A549 (cell line): ENCODE results near the gene CAB39. TPM values are rescaled to one million over a fixed set of nuclear protein-coding genes. Genes with fewer than 3 reads are reported as not detected.

Experiments used
- ATAC-seq, 2 experiments: fragments of 200-7000 bp in 1 of 2; fragments of >200 bp in 1 of 2; cut with Nextera tagmentation in 1 of 2; cut with Tn5 transposase in 1 of 2; 3 replicates each; pipeline versions ENCODE4 v1.8.0 to v1.9.1; 2018 to 2020; ENCODE audit warnings: mild to moderate bottlenecking in 1 of 2, moderate library complexity in 1 of 2
- CTCF ChIA-PET: fragments of 300-600 bp; sonication (Branson Sonifier 250); formaldehyde crosslinking; extraction: SDS; loops from one replicate; lab custom pipeline; 2021; ENCODE audit warnings: antibody characterized with exemption, inconsistent platforms; lab: Yijun Ruan, JAX
- POLR2A ChIA-PET: fragments of 350-600 bp; formaldehyde crosslinking; extraction: SDS; loops from one replicate; lab custom pipeline; 2021; ENCODE audit warnings: antibody characterized with exemption, inconsistent platforms; lab: Yijun Ruan, JAX
- DNase-seq, 2 experiments: peaks; one replicate each; pipeline versions ENCODE4 v3.0.0 to v3.0.0-alpha.2; 2011 to 2016; ENCODE audit warnings: low read depth in 1 of 2, low spot score in 1 of 2
- FAIRE-seq: peaks from 2 replicates; lab custom pipeline; 2011; peaks lifted over from hg19 to GRCh38; lab: Jason Lieb, UNC
- H3K27ac ChIP-seq, 2 experiments: fragments of >200 bp; sonication (Bioruptor Twin); formaldehyde crosslinking; 3 replicates each; pipeline ENCODE4 v1.5.1; 2016 to 2017
- H3K4me1 ChIP-seq: fragments of >200 bp; sonication (Bioruptor Twin); formaldehyde crosslinking; 3 replicates; pipeline ENCODE4 v1.6.1; 2016
- H3K4me2 ChIP-seq: fragments of >200 bp; sonication (Bioruptor Twin); formaldehyde crosslinking; 3 replicates; pipeline ENCODE4 v1.6.1; 2016
- H3K4me3 ChIP-seq: fragments of >200 bp; sonication (Bioruptor Twin); formaldehyde crosslinking; 3 replicates; pipeline ENCODE4 v1.5.1; 2016
- H3K9me3 ChIP-seq: fragments of >200 bp; sonication (Bioruptor Twin); formaldehyde crosslinking; 3 replicates; pipeline ENCODE4 v1.6.1; 2016
- BHLHE40 ChIP-seq: IDR thresholded peaks from 2 replicates; pipeline ENCODE4 v1.6.1; 2012; ENCODE audit warnings: low read depth, low read length, inconsistent platforms
- CBX8 ChIP-seq: fragments of 200-600 bp; sonication (generic); IDR thresholded peaks from 2 replicates; pipeline ENCODE4 v1.6.1; 2016
- CEBPB ChIP-seq, 2 experiments: fragments of >200 bp in 1 of 2; sonication (Bioruptor Twin) in 1 of 2; formaldehyde crosslinking in 1 of 2; IDR thresholded peaks; 2 replicates each; pipeline ENCODE4 v1.6.1; 2012 to 2016
- CHD2 ChIP-seq: fragments of 150-350 bp; IDR thresholded peaks from 2 replicates; pipeline ENCODE4 v1.6.1; 2014; ENCODE audit warnings: low read length; ENCODE audit not compliant: partially characterized antibody
- CHD4 ChIP-seq: fragments of 200-600 bp; sonication (generic); IDR thresholded peaks from 2 replicates; pipeline ENCODE4 v1.6.1; 2016; ENCODE audit warnings: antibody characterized with exemption, mild to moderate bottlenecking, borderline replicate concordance
- EHMT2 ChIP-seq: fragments of 200-600 bp; sonication (generic); IDR thresholded peaks from 2 replicates; pipeline ENCODE4 v1.6.1; 2016; ENCODE audit warnings: antibody characterized with exemption, low read depth, mild to moderate bottlenecking, moderate library complexity
- ESRRA ChIP-seq: fragments of 150-350 bp; IDR thresholded peaks from 2 replicates; pipeline ENCODE4 v1.6.1; 2014; ENCODE audit warnings: mild to moderate bottlenecking, low read length, borderline replicate concordance
- HDAC2 ChIP-seq: fragments of 200-600 bp; sonication (generic); IDR thresholded peaks from 2 replicates; pipeline ENCODE4 v1.6.1; 2016
- HEYL ChIP-seq: fragments of 250-450 bp; sonication (Bioruptor Pico); IDR thresholded peaks from 2 replicates; pipeline ENCODE4 v1.8.0; 2021; ENCODE audit warnings: mild to moderate bottlenecking, moderate library complexity
- JUNB ChIP-seq: fragments of >200 bp; sonication (Bioruptor Twin); formaldehyde crosslinking; IDR thresholded peaks from 2 replicates; pipeline ENCODE4 v1.6.1; 2016
- MAFK ChIP-seq: fragments of 450-650 bp; IDR thresholded peaks from 2 replicates; pipeline ENCODE4 v1.6.1; 2014; ENCODE audit not compliant: partially characterized antibody
- MAZ ChIP-seq: fragments of 150-350 bp; IDR thresholded peaks from 2 replicates; pipeline ENCODE4 v1.6.1; 2014; ENCODE audit warnings: antibody characterized with exemption, low read depth, low read length, borderline replicate concordance
- PHF8 ChIP-seq: fragments of 200-600 bp; sonication (generic); IDR thresholded peaks from 2 replicates; pipeline ENCODE4 v1.6.1; 2016; ENCODE audit warnings: low read depth, mild to moderate bottlenecking, antibody characterized with exemption, moderate library complexity, borderline replicate concordance
- POLR2AphosphoS2 ChIP-seq: conservative IDR thresholded peaks from 2 replicates; pipeline ENCODE4 v1.6.1; 2012; ENCODE audit warnings: low read length, improper control_type of control experiment, inconsistent platforms
- RARB ChIP-seq: fragments of 250-450 bp; sonication (Bioruptor Pico); IDR thresholded peaks from 2 replicates; pipeline ENCODE4 v1.8.0; 2021; ENCODE audit warnings: mild to moderate bottlenecking, moderate library complexity
- RNF2 ChIP-seq: fragments of 200-600 bp; sonication (generic); IDR thresholded peaks from 2 replicates; pipeline ENCODE4 v1.6.1; 2016; ENCODE audit warnings: low read depth, mild to moderate bottlenecking, antibody characterized with exemption, moderate library complexity, borderline replicate concordance
- SMC3 ChIP-seq: fragments of >200 bp; sonication (Bioruptor Twin); formaldehyde crosslinking; IDR thresholded peaks from 3 replicates; pipeline ENCODE4 v1.6.1; 2018; ENCODE audit warnings: inconsistent platforms
- ZFP36 ChIP-seq: fragments of 450-650 bp; IDR thresholded peaks from 2 replicates; pipeline ENCODE4 v1.6.1; 2014; ENCODE audit warnings: borderline replicate concordance; ENCODE audit not compliant: partially characterized antibody
- ZNF302 ChIP-seq: fragments of 250-450 bp; sonication (Bioruptor Pico); IDR thresholded peaks from 2 replicates; pipeline ENCODE4 v1.9.0; 2021; ENCODE audit warnings: inconsistent platforms, mild to moderate bottlenecking, moderate library complexity
- WGBS: methylation state at CpG from one replicate; pipeline ENCODE4 v1.1.6; 2017; ENCODE audit errors: missing lambda C conversion rate; 5-methylcytosine and 5-hydroxymethylcytosine counted together
- polyA plus RNA-seq, 4 experiments: library from polyadenylated mRNA; depleted of rRNA in 3 of 4; stranded (reverse); fragments of >200 nt; fragmentation: RNase III in 1 of 4; extraction: RNeasy Plus Mini Kit Qiagen cat#74134 plus additional on column Dnase treatment in 1 of 4; gene quantifications; 2 replicates in 3 of 4; 3 replicates in 1 of 4; pipeline ENCODE4 v1.2.3, GENCODE V29; 2011 to 2017
- TF ChIP-seq, protein P1 (sequence below): fragments of 200-600 bp; sonication (generic); IDR thresholded peaks from 2 replicates; pipeline ENCODE4 v1.6.1; 2016; ENCODE audit warnings: antibody characterized with exemption, mild to moderate bottlenecking, moderate library complexity
- TF ChIP-seq, protein P2 (sequence below): fragments of 450-650 bp; IDR thresholded peaks from 2 replicates; pipeline ENCODE4 v1.6.1; 2014; ENCODE audit warnings: antibody characterized with exemption
- TF ChIP-seq, protein P3 (sequence below): fragments of >200 bp; sonication (Bioruptor Twin); formaldehyde crosslinking; IDR thresholded peaks from 3 replicates; pipeline ENCODE4 v1.5.1; 2016

CAB39 gene
- polyA plus RNA-seq, 2 of the 4 experiments (the other 2 are of a cell fraction): 28.4 to 54.2 TPM

DNA sequence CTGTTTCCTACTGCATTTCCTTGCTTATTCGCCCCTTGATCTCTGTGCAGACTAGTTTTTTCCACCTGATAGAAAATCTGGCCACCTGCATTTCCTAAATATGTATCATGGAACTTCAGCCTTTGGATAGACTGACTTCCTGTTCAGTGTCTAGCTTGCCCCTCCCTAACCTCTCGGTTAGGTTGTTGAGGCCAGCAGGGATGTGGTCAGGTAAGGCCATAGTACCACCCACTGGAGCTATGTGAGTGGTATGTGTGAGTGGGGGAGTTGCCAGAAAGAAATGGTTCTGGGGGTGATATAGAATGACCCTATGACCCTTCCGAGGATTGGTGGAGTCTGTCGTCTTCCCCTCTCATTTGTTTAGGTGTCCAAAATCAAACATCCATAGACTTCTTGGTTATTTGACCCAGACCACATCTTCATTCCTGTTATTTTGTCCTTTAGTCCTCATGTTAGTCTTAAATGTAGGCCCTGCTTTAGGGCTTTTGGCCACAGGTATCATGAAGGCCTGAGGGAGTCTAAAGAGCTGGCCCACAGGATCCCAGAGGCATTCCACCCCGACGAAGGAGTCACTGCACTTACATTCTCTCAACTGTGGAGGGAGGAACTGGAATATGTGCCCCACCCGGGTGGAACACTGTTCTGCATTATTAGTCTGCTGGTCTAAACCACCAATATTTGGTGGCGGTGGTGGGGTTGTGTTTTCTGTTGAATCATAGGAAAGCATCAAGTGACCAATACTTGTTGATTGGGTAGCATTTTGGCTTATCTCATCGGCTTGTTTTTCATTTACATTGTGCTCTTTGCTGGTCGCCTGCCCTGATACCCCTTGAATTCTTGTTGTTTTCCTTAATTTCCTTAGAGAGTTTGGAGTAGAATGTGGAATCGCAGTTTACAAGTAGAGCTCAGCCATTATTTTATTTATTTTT lies 21.9 kb downstream of the CAB39 start:
- H3K4me3 ChIP-seq: no peak overlapping the region
- H3K27ac ChIP-seq: no peak overlapping the region
- 95% methylated on average over 11 of the region's 11 CpGs for WGBS
- POLR2A ChIA-PET: no interaction called here
- no peak for FAIRE-seq
- CTCF ChIA-PET: no interaction called here
- H3K9me3 ChIP-seq: no peaks in the 10 kb centered on the region
- ATAC-seq: no peak
- no peak for DNase-seq
- TF ChIP-seq CHD2 (no peak), SMC3 (no peak), ESRRA (no peak), ZNF302 (CRISPR knock-in tag) (no peak), EHMT2 (no peak), POLR2AphosphoS2 (no peak), MAFK (no peak), HEYL (CRISPR knock-in tag) (no peak), MAZ (no peak)
- no peak overlapping the region for H3K4me2 ChIP-seq
- H3K4me1 ChIP-seq: peaks cover 23% of the 10 kb centered on the region

DNA sequence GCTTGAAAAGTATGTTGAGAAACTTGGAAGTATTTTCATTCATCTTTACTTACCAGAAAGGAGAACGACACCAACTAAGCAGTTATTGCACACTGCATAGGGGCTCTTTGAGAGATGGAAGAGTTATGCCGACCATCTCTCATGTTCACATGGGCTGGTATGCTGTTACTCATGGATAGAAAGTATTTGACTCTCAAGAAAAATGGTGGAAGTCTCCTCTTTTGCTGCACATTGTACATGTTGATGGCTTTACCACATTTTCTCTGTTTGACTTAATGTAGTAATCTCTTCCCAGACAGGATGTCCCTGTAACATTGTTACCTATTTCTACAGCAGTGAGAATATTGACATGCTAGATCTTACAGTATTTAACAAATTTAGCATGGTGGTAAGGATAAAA lies 23.2 kb downstream of the CAB39 start:
- Histone ChIP-seq H3K4me1 (peaks cover 24% of the 10 kb centered on the region), H3K9me3 (no peaks in the 10 kb centered on the region), H3K4me2 (no peak overlapping the region)
- WGBS: 83% methylated on average over 2 of the region's 2 CpGs
- TF ChIP-seq BHLHE40: no peak
- TF ChIP-seq, protein P1, sequence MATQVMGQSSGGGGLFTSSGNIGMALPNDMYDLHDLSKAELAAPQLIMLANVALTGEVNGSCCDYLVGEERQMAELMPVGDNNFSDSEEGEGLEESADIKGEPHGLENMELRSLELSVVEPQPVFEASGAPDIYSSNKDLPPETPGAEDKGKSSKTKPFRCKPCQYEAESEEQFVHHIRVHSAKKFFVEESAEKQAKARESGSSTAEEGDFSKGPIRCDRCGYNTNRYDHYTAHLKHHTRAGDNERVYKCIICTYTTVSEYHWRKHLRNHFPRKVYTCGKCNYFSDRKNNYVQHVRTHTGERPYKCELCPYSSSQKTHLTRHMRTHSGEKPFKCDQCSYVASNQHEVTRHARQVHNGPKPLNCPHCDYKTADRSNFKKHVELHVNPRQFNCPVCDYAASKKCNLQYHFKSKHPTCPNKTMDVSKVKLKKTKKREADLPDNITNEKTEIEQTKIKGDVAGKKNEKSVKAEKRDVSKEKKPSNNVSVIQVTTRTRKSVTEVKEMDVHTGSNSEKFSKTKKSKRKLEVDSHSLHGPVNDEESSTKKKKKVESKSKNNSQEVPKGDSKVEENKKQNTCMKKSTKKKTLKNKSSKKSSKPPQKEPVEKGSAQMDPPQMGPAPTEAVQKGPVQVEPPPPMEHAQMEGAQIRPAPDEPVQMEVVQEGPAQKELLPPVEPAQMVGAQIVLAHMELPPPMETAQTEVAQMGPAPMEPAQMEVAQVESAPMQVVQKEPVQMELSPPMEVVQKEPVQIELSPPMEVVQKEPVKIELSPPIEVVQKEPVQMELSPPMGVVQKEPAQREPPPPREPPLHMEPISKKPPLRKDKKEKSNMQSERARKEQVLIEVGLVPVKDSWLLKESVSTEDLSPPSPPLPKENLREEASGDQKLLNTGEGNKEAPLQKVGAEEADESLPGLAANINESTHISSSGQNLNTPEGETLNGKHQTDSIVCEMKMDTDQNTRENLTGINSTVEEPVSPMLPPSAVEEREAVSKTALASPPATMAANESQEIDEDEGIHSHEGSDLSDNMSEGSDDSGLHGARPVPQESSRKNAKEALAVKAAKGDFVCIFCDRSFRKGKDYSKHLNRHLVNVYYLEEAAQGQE: no peak
- TF ChIP-seq RARB (CRISPR knock-in tag): no peak
- TF ChIP-seq, protein P2, sequence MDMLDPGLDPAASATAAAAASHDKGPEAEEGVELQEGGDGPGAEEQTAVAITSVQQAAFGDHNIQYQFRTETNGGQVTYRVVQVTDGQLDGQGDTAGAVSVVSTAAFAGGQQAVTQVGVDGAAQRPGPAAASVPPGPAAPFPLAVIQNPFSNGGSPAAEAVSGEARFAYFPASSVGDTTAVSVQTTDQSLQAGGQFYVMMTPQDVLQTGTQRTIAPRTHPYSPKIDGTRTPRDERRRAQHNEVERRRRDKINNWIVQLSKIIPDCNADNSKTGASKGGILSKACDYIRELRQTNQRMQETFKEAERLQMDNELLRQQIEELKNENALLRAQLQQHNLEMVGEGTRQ: no peak
- TF ChIP-seq RNF2: no peak
- no peak for TF ChIP-seq ZFP36
- TF ChIP-seq MAFK: no peak
- TF ChIP-seq POLR2AphosphoS2: no peak
- no peak for TF ChIP-seq HDAC2
- no peak for TF ChIP-seq JUNB
- TF ChIP-seq MAZ: no peak
- no peak for TF ChIP-seq CHD4
- TF ChIP-seq, protein P3, sequence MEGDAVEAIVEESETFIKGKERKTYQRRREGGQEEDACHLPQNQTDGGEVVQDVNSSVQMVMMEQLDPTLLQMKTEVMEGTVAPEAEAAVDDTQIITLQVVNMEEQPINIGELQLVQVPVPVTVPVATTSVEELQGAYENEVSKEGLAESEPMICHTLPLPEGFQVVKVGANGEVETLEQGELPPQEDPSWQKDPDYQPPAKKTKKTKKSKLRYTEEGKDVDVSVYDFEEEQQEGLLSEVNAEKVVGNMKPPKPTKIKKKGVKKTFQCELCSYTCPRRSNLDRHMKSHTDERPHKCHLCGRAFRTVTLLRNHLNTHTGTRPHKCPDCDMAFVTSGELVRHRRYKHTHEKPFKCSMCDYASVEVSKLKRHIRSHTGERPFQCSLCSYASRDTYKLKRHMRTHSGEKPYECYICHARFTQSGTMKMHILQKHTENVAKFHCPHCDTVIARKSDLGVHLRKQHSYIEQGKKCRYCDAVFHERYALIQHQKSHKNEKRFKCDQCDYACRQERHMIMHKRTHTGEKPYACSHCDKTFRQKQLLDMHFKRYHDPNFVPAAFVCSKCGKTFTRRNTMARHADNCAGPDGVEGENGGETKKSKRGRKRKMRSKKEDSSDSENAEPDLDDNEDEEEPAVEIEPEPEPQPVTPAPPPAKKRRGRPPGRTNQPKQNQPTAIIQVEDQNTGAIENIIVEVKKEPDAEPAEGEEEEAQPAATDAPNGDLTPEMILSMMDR: no peak
- no peak for TF ChIP-seq PHF8
- TF ChIP-seq EHMT2: no peak
- no peak for TF ChIP-seq ZNF302 (CRISPR knock-in tag)
- TF ChIP-seq CEBPB (IDR thresholded peaks at IDR 0.05): no peak
- TF ChIP-seq CBX8: no peak
- TF ChIP-seq, all 56 proteins: peak for 0
- CTCF ChIA-PET: no interaction called here
- no peak for ATAC-seq
- POLR2A ChIA-PET: no interaction called here
- no peak for DNase-seq
- no peak overlapping the region for H3K27ac ChIP-seq
- no peak for FAIRE-seq
- no peak overlapping the region for H3K4me3 ChIP-seq
